IPS-18c (cell line): ENCODE data around the gene DPF3.
A peak's percentile ranks its signal among the peaks of the same experiment; 100 is the strongest.

Source experiments
- H3K4me3 ChIP-seq: 2 replicates; pipeline ENCODE4 v1.7.0; 2013; ENCODE audit warnings: low read depth, mild to moderate bottlenecking, low read length, moderate library complexity; ENCODE audit not compliant: insufficient read depth
- H3K9me3 ChIP-seq: one replicate; pipeline ENCODE4 v1.6.1; 2013; ENCODE audit warnings: mild to moderate bottlenecking, low read length, moderate library complexity; ENCODE audit not compliant: control insufficient read depth, insufficient read depth

DPF3 gene

GRCh38 chr14:72909163-72909562 is 15.3 kb upstream of the DPF3 start:
- no peaks in the 10 kb centered on the region for H3K9me3 ChIP-seq
- no peak overlapping the region for H3K4me3 ChIP-seq

- no peak overlapping the region for H3K4me3 ChIP-seq
- H3K9me3 ChIP-seq = no peaks in the 10 kb centered on the region
Observed at GRCh38 chr14:72907886-72908285, 14.0 kb upstream of the DPF3 start.

- no peak overlapping the region for H3K4me3 ChIP-seq
- H3K9me3 ChIP-seq = no peaks in the 10 kb centered on the region
Observed at GRCh38 chr14:72906879-72907278, 13.0 kb upstream of the DPF3 start.

GRCh38 chr14:72906316-72906715 is 12.4 kb upstream of the DPF3 start:
- no peaks in the 10 kb centered on the region for H3K9me3 ChIP-seq
- H3K4me3 ChIP-seq = no peak overlapping the region

GRCh38 chr14:72904840-72905561 is 11.1 kb upstream of the DPF3 start:
- no peaks in the 10 kb centered on the region for H3K9me3 ChIP-seq
- no peak overlapping the region for H3K4me3 ChIP-seq

GRCh38 chr14:72904218-72904617 is 10.3 kb upstream of the DPF3 start:
- H3K9me3 ChIP-seq = no peaks in the 10 kb centered on the region
- H3K4me3 ChIP-seq = no peak overlapping the region

- Histone ChIP-seq H3K9me3 (no peaks in the 10 kb centered on the region), H3K4me3 (no peak overlapping the region)
Observed at GRCh38 chr14:72903716-72904115, 9.8 kb upstream of the DPF3 start.

- H3K9me3 ChIP-seq = no peaks in the 10 kb centered on the region
- H3K4me3 ChIP-seq = no peak overlapping the region
Observed at GRCh38 chr14:72902801-72903530, 9.1 kb upstream of the DPF3 start.

GRCh38 chr14:72901361-72901760 is 7.5 kb upstream of the DPF3 start:
- H3K4me3 ChIP-seq = no peak overlapping the region

GRCh38 chr14:72898448-72898847 is 4.5 kb upstream of the DPF3 start:
- H3K9me3 ChIP-seq = no peaks in the 10 kb centered on the region
- H3K4me3 ChIP-seq = no peak overlapping the region

More at GRCh38 chr14:72901361-72901760, 7.5 kb upstream of the DPF3 start:
- H3K9me3 ChIP-seq = no peaks in the 10 kb centered on the region

GRCh38 chr14:72894623-72895378 is 900 bp upstream of the DPF3 start:
- Histone ChIP-seq H3K9me3 (peaks cover 2% of the 10 kb centered on the region), H3K4me3 (peak overlapping the region; percentile 49)

- H3K4me3 ChIP-seq = peak overlapping the region; percentile 49
- H3K9me3 ChIP-seq = peaks cover 2% of the 10 kb centered on the region
Observed at GRCh38 chr14:72894323-72894622, 372 bp upstream of the DPF3 start.

- Histone ChIP-seq H3K9me3 (peaks cover 2% of the 10 kb centered on the region), H3K4me3 (peak overlapping the region; percentile 79)
Observed at GRCh38 chr14:72892879-72893635, 844 bp downstream of the DPF3 start.

- Histone ChIP-seq H3K4me3 (peak overlapping the region; percentile 79), H3K9me3 (peaks cover 2% of the 10 kb centered on the region)
Observed at GRCh38 chr14:72892103-72892878, 1.6 kb downstream of the DPF3 start.

- Histone ChIP-seq H3K9me3 (peaks cover 2% of the 10 kb centered on the region), H3K4me3 (peak overlapping the region; percentile 79; the same call in 1 of the 2 replicates)
Observed at GRCh38 chr14:72891666-72892102, 2.2 kb downstream of the DPF3 start.

GRCh38 chr14:72889366-72889765 is 4.5 kb downstream of the DPF3 start:
- H3K4me3 ChIP-seq = no peak overlapping the region

More at GRCh38 chr14:72889366-72889765, 4.5 kb downstream of the DPF3 start:
- H3K9me3 ChIP-seq = peaks cover 2% of the 10 kb centered on the region
